AG04450 (cell line): ENCODE measurements around the gene NUDT13. TPM values are rescaled to one million over a fixed set of nuclear protein-coding genes. Genes with fewer than 3 reads are reported as not detected.

Source experiments
- CTCF ChIA-PET: fragments of 300-600, 350-600 bp; formaldehyde crosslinking; extraction: SDS; loops from one replicate; lab custom pipeline; 2022; ENCODE audit warnings: antibody characterized with exemption, inconsistent platforms; lab: Charles Lee
- POLR2A ChIA-PET: fragments of 350-600 bp; formaldehyde crosslinking; extraction: SDS; loops from one replicate; lab custom pipeline; 2021; ENCODE audit warnings: antibody characterized with exemption, inconsistent platforms; lab: Yijun Ruan, JAX
- DNase-seq: peaks from one replicate; pipeline ENCODE4 v3.0.0-alpha.2; 2011; ENCODE audit warnings: low read depth, low spot score
- H3K27ac ChIP-seq: one replicate; pipeline ENCODE4 v1.5.1; 2012; ENCODE audit warnings: low read depth, low read length, control low read depth
- H3K27me3 ChIP-seq: one replicate; pipeline ENCODE4 v1.6.0; 2012; ENCODE audit warnings: low read length; ENCODE audit not compliant: control insufficient read depth, insufficient read depth
- H3K4me3 ChIP-seq: 2 replicates; pipeline ENCODE4 v1.5.1; 2011; ENCODE audit warnings: mild to moderate bottlenecking, low read depth, low read length, control low read depth
- H3K9me3 ChIP-seq: 2 replicates; pipeline ENCODE4 v1.5.1; 2012; ENCODE audit warnings: low read length; ENCODE audit not compliant: control insufficient read depth, insufficient read depth
- polyA plus RNA-seq: library from polyadenylated mRNA; depleted of rRNA; stranded (reverse); fragments of >200 nt; gene quantifications from 2 replicates; pipeline ENCODE4 v1.2.3, GENCODE V29; 2011
- TF ChIP-seq, protein P1 (sequence below): IDR thresholded peaks from 2 replicates; pipeline ENCODE4 v1.5.1; 2011; ENCODE audit warnings: low read depth, low read length, control low read depth, inconsistent platforms

Gene NUDT13
- polyA plus RNA-seq, 1 experiment = 1.4 TPM

DNA sequence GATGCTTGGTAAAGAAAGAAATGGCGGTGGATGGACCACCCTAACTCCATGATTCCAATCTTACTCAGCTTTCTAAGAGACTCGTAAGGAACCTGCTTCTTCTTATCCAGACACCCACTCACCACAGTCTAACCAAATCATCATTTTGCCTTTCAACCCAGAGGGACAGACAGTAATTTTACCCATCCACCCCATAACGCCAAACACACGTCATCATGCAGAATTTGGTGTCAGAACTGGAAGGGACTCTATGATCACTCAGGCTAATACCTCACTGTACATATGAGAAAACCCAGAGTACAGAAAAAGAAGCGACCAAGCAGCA, 57.2 kb downstream of the NUDT13 start:
- no peak for DNase-seq
- Histone ChIP-seq H3K9me3 (no peaks in the 10 kb centered on the region), H3K4me3 (peak overlapping the region; percentile 97), H3K27me3 (no peaks in the 10 kb centered on the region), H3K27ac (peak overlapping the region; percentile 98)
- POLR2A ChIA-PET = interaction anchor here (2.6 kb wide), 1 partner anchor 71 kb away, joined by 26 read pairs; the partner anchor contains the start of gene P4HA1
- CTCF ChIA-PET = interaction anchor here (1.0 kb wide), 1 partner anchor 8 kb away, joined by 3 read pairs; no protein-coding TSS in a partner anchor
- TF ChIP-seq, protein P1, sequence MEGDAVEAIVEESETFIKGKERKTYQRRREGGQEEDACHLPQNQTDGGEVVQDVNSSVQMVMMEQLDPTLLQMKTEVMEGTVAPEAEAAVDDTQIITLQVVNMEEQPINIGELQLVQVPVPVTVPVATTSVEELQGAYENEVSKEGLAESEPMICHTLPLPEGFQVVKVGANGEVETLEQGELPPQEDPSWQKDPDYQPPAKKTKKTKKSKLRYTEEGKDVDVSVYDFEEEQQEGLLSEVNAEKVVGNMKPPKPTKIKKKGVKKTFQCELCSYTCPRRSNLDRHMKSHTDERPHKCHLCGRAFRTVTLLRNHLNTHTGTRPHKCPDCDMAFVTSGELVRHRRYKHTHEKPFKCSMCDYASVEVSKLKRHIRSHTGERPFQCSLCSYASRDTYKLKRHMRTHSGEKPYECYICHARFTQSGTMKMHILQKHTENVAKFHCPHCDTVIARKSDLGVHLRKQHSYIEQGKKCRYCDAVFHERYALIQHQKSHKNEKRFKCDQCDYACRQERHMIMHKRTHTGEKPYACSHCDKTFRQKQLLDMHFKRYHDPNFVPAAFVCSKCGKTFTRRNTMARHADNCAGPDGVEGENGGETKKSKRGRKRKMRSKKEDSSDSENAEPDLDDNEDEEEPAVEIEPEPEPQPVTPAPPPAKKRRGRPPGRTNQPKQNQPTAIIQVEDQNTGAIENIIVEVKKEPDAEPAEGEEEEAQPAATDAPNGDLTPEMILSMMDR = no peak

DNA sequence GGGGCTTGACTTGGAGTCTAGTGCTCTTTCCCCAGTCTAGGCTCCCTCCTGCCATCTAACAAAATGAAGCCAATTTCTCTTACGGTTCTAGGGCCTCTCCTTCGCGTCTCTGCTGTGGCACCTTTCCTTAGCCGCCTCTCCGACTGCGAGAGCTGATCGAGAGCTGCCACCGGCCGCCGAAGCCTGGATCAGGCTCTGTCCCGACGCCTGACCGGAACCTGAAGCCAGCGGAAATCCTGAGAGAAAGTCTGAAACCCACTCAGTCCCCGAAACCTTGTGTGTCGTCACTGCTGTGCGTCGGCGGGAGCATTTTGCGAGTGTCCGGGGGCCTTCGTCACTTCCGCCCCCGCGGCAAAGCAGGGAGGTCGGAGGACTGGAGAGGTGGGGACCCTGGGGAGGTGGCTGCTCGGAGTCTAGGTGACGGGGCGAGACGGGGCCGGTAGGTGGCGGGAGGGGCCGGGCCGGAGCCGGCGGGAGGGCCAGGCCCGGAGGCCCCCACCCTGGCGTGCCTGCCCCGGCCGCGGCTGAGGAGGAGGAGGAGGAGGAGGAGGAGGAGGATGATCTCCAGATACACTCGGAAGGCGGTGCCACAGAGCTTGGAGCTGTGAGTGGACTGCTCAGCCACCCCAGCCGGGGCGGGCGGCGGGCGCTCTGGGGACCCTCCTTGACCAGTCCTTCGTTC, 57.7 kb downstream of the NUDT13 start, which contains the start of the genes ECD and FAM149B1:
Gene ECD, minus strand, starts transcription at position 226 of the 682 bp plus-strand sequence. CDS start 4,071 bp downstream, outside the sequence.
Gene FAM149B1, plus strand, starts transcription at position 337 of the 682 bp plus-strand sequence. Its CDS starts 221 bp downstream, at position 558.
- peak; percentile 71 for DNase-seq
- ChIA-PET POLR2A (interaction anchor here (0.7 to 2.6 kb wide), 3 partner anchors 72 to 191 kb away, joined by 3 to 26 read pairs (median 5); partner anchors contain the start of genes CFAP70, DNAJC9 and P4HA1), CTCF (interaction anchor here (1.0 to 7.8 kb wide), 2 partner anchors 9 to 71 kb away, joined by 3 to 68 read pairs; no protein-coding TSS in a partner anchor)
- peak within 1 kb of the TSS; percentile 97 for H3K4me3 ChIP-seq
- H3K9me3 ChIP-seq = no peaks in the 10 kb centered on the region
- no peaks in the 10 kb centered on the region for H3K27me3 ChIP-seq
- TF ChIP-seq, protein P1 = no peak
- H3K27ac ChIP-seq = peak within 1 kb of the TSS; percentile 98

DNA sequence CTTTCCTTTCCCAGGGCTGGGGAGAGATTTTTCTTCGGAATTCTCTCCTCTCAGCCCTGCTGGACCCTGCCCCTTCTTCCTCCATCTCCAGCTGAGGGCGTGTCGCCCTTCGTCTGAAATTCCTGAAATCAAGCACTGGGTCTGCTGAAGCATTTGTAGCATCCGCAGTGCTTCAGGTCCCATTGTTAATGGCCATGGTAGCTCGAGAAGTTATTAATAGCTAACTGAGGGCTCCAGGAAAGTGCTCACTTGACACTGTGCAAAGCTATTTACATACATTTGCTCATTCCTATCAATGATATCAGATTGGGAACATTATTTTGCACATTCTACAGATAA, 58.2 kb downstream of the NUDT13 start:
- Histone ChIP-seq H3K27ac (peak overlapping the region; percentile 71), H3K4me3 (peak overlapping the region; percentile 97), H3K27me3 (no peaks in the 10 kb centered on the region), H3K9me3 (no peaks in the 10 kb centered on the region)
- DNase-seq = no peak
- TF ChIP-seq, protein P1 = no peak
- ChIA-PET POLR2A (interaction anchor here (0.7 to 2.6 kb wide), 3 partner anchors 72 to 191 kb away, joined by 3 to 26 read pairs (median 5); partner anchors contain the start of genes CFAP70, DNAJC9 and P4HA1), CTCF (interaction anchor here (1.0 to 7.8 kb wide), 2 partner anchors 9 to 71 kb away, joined by 3 to 68 read pairs; no protein-coding TSS in a partner anchor)

DNA sequence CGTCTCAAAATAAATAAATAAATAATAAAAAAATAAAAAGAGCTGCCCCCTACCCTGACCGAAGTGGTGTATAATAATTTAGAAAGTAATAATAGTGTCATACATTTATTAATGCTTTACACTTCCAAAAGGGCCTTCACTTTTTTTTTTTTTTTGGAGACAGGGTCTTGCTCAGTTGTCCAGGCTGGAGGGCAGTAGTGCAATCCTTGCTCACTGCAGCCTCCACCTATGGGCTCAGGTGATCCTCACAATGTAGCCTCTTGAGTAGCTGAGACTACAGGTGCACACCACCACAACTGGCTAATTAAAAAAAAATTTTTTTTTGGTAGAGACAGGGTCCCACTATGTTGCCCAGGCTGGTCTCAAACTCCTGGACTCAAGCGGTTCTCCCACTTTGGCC, 59.1 kb downstream of the NUDT13 start:
- no peaks in the 10 kb centered on the region for H3K27me3 ChIP-seq
- H3K27ac ChIP-seq = no peak overlapping the region
- ChIA-PET CTCF (interaction anchor here (1.0 to 7.8 kb wide), 2 partner anchors 10 to 72 kb away, joined by 3 to 68 read pairs; no protein-coding TSS in a partner anchor), POLR2A (interaction anchor here (0.7 to 2.6 kb wide), 3 partner anchors 14 to 78 kb away, joined by 3 to 26 read pairs (median 4); partner anchors contain the start of genes DNAJC9 and P4HA1)
- H3K9me3 ChIP-seq = no peaks in the 10 kb centered on the region
- no peak overlapping the region for H3K4me3 ChIP-seq
- TF ChIP-seq, protein P1 = no peak
- no peak for DNase-seq
